Stimulated activated CD4-positive, alpha-beta T cell treated with anti-CD3 and anti-CD28 coated beads, Interleukin-15, amount 100 ng/mL, for 1 hour (primary cell): Measurements from ENCODE around the gene ACSL5.
"Not testable (repeated sequence)": the region's sequence is repeated elsewhere in the genome, so short reads cannot be mapped to it uniquely, and the experiment has no call there.

ENCODE experiments used
- DNase-seq, 2 donors: peaks; one replicate each; pipeline ENCODE4 v3.0.0-alpha.2; 2020; ENCODE audit warnings: low read depth in 1 of 2, low spot score in 1 of 2

ACSL5 gene

DNA sequence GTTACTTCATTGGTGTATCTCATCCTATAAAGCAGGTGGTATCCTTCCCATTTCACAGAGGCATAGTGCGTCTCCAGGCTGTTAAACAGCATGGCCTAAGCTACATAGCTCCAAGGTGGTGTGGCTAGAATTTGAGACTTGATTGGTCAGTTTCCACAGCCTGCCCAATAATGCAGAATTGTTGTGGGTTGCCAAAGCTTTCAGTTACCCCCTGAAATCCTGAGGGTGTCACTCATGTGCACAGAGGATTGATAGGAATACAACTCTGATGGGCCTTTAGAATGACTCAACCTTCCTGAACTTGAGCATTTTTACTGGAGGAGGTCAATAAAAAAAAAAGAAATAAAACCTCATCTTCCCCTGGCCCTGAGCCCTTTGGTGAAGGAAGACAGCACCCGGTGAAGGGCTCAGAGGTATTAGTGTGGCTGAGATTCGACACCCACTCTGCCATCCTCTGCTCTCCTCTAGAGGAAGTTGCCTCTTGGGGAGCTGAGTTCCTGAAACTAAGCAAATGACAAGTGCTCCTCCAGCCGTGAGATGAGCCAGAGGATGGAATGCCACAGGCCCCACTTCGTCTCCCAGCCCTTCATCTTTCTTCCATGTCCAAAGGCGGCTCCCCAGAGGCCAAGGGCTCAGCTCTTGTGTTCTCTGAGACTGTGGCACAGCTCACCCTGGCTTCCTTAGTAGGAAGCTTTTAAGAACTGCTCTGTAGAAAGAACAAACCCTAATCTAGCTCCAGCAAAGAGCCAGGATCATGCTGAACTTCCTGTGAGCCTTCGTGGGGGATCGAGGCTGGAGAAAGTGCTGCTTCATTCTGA, 1.0 kb downstream of the ACSL5 start:
- DNase-seq = no peak

DNA sequence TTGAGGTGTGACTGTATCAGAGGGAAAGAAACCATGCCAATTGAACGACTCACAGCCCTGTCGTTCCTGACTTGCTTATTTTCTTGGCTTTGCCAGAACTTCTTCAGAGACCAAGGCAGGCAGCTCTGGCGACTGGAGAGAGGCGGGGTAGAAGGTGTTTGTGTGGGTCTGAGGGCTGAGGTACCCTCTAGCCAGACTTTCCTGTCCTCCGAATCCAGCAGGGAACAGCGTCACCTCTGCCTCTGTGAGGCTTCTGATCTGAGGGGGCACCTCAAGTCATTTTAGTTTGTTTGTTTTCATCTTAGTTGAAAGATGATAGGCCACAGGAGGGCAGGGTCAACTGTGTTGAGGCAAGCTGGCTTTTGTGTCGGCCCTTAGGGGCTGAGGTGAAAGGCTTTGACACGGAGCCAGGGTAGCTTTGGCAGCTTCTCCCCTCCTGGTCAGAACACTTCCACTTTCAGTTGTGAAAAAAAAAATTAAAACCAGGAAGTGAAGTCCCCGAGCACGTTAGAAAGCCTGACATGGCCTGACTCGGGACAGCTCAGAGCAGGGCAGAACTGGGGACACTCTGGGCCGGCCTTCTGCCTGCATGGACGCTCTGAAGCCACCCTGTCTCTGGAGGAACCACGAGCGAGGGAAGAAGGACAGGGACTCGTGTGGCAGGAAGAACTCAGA, 1.9 kb downstream of the ACSL5 start:
- DNase-seq = no peak

DNA sequence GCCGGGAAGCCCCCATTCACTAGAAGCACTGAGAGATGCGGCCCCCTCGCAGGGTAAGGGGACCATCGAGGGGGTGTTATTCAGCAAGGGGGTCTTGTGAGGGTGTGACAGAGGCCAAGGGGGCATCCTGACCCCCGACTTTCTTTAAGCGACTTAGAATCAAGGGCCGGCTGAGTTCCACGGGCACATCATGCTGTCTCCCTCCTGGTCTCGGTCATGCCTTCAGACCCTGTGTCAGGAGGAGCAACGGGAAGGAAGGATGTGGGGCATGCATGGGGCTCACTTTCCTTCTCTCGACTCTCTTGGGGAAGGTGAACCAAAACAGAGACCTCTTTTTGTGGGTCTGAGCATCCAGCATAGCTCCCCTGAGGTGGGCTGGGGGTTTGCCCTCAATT, 2.5 kb downstream of the ACSL5 start:
- no peak for DNase-seq

DNA sequence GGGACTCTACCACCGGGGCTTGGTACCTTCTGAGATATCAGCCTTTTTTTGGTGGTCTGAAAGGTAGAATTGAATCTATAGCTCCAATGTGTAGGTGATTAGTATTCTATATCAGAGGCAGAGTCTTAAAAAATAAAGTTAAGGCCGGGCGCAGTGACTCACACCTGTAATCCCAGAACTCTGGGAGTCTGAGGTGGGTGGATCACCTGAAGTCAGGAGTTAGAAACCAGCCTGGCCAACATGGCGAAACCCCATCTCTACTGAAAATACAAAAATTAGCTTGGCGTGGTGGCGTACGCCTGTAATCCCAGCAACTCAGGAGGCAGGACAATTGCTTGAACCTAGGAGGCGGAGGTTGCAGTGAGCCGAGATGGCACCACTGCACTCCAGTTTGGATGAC, 3.2 kb downstream of the ACSL5 start:
- not testable (repeated sequence) for DNase-seq

GRCh38 chr10:112379635-112380296, 5.8 kb downstream of the ACSL5 start:
- DNase-seq = no peak

DNA sequence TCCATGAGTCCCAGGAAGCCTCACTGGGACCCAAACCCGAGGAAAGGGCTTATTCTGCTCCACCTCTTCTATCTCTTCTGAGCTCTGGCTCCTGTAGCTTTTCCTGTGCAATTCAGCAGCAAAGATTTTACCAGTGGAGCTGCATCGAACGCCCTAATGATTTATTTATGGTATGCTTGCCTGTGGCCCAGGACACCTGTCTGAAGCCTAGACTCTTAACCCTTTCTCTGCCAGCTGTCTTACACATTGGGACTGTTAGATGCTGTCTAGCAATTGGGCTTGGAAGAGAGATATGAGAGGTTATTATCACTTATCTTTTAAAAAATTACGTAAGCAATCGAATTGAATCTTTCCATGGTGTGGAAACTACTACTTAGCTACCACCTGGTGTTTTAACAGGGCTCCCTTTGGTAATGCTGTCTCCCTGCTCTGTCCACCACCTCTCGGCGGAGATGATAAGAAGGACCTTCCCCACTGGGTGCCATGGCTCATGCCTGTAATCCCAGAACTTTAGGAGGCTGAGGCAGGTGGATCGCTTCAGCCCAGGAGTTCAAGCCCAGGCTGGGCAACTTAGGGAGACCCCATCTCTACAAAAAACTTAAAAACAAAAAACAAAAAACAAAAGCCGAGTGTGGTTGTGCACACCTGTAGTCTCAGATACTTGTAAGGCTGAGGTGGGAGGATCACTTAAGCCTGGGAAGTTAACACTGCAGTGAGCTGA, 8.8 kb downstream of the ACSL5 start:
- no peak for DNase-seq

DNA sequence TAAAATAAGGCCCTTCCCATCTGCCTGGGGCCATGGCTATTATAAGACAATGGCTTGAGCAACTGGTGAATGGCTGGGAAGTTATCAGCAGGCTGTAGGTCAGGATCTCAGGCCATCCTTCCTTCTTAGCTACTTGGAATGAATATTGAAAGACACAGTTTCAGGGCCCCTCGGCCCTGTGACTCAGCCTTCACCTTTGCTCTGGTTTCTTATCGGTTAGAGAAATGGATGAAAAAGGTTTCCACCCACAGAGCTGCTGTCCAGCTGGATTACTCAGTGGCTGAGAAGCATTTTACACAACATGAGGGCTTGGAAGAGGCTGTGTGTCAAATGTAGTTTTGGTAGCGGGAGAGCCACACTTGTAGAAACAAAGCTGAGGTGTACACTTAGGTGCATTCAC, 9.4 kb downstream of the ACSL5 start:
- no peak for DNase-seq

- no peak for DNase-seq
Observed at GRCh38 chr10:112384141-112384540, 10.2 kb downstream of the ACSL5 start.

DNA sequence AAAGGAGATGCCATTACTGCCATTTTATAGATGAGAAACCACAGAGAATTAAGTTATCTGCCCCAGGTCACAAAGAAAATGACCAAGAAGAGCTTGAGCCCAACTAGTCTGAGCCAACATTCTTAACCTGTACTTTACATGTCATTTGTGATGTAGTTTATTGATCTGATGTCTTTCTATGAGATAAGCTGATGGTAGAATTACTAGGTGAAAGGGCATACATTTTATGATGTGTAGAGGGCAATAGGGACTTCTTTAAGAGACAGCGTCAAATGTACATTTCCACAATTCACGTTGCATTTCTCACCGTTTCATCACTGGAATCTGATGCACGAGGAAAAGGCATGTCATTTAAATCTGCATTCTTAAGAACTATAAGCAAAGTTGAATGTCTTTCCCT, 11.3 kb downstream of the ACSL5 start:
- DNase-seq = no peak

DNA sequence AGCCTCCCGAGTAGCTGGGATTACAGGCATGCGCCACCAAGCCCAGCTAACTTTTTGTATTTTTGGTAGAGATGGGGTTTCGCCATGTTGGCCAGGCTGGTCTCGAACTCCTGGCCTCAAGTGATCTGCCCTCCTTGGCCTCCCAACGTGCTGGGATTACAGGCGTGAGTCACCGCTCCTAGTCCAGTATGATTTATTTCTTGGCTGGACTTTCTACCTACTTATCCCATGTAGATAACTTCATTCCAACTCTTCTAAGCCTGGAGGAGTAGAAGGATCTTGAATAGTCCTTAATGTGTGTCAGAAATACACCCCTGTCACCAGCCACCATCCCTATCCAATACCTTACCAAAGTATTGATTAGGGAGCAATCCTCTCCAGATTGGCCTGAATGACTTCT, 14.1 kb downstream of the ACSL5 start:
- not testable (repeated sequence) for DNase-seq

- no peak for DNase-seq
Observed at GRCh38 chr10:112388548-112388947, 14.6 kb downstream of the ACSL5 start.

DNA sequence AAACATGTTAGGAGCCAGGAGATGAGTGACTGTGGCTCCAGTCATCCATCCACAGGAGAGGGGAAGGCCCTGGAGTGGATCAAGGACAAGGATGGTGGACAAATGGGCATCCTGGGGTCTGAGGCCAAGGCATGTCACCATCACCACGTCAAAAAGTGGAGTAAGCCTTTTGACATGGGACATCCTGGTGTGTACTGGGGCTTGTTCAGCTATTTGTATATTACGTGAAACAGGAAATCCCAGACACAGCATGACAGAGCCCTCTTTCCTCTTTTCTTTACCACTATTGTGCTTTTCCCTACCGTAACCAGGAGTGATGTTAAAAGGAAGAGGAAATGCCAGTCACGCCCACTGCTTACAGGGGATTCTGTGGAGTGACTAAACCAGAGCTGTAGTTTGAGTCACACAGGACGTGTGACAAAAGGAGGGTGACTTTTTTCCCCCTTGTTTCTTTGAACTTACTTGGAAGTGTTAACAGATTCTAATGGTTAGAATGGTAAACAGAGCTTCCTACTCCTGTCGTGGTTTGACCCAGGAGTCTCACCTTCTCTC, 15.4 kb downstream of the ACSL5 start:
- no peak for DNase-seq

- DNase-seq = no peak
Observed at GRCh38 chr10:112390125-112390703, 16.3 kb downstream of the ACSL5 start.

GRCh38 chr10:112393341-112393740, 19.4 kb downstream of the ACSL5 start:
- DNase-seq = no peak

GRCh38 chr10:112393827-112394226, 19.9 kb downstream of the ACSL5 start:
- DNase-seq = no peak

- no peak for DNase-seq
Observed at GRCh38 chr10:112394475-112394875, 20.6 kb downstream of the ACSL5 start.

- no peak for DNase-seq
Observed at GRCh38 chr10:112395809-112396530, 22.1 kb downstream of the ACSL5 start.

GRCh38 chr10:112397592-112397991, 23.7 kb downstream of the ACSL5 start:
- no peak for DNase-seq

- DNase-seq = no peak
Observed at GRCh38 chr10:112402917-112403316, 29.0 kb downstream of the ACSL5 start.

DNA sequence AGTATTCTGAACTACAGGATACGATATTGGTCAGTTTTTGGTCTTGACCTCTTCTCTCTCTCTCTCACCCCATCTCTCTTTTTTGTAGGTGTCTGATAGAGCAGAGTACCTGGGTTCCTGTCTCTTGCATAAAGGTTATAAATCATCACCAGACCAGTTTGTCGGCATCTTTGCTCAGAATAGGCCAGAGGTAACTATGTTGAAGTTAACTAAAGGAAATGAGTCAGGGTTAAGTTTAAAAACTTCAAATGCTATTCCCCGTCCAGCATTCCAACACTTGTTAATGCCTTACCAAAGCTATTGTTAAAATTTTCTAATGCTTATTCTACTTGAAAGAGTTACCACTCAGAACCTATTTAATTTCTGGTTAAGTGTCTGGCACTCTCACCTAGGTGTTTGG, 30.7 kb downstream of the ACSL5 start:
- DNase-seq = no peak
